Measurements from ENCODE around the gene CORO2A. TPM values are rescaled to one million over a fixed set of nuclear protein-coding genes. Genes with fewer than 3 reads are reported as not detected.

CORO2A gene
- total RNA-seq, 4 donors from 2014 or later: 0.42 to 2.7 (median 1.9) TPM

DNA sequence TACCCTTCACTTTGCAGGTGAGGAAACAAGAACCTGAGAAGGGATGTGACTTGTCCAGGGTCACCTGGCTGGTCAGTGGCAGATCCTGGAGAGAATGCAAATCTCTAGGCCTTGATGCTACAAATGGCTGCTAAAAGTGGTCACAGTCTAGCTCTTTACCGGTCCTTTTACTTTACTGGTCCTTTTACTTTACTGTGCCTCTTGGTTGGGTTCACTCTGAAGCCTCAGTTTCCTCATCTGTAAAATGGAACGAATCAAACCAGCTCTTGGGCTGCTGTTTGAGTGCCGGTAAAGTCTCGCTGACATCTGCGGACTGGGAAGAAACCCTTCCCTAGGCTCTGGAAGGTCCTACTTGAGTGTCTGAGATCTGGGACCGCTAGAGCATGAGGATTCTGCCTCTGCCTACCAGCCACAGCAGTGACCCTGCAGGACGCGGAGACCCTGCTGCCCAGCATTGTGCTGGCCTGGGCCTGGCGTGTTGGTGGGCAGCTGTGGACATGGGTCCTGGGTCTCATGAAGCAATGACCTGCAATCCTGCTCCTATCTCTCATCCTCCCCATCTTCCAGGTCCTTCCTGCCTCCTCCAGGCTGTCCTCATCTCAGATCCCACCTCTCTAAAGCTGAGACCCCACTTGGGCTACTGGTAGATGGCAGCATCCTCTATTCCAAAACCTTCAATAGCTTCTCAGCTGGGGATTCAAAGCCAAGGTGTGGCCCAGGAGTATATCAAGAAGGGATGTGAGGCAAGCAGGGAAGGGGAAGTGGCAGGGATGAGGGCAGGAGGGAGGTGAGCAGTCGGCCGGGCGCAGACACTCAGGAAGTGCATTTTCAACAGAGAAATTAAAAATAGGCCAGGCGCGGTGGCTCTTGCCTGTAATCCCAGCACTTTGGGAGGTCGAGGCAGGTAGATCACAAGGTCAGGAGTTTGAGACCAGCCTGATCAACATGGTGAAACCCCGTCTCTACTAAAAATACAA lies 13.3 kb downstream of the CORO2A start:
- Histone ChIP-seq H3K9me3 (no peaks in the 10 kb centered on the region), H3K27me3 (peaks cover 0 to 5% (median 0%) of the 10 kb centered on the region in 4 donors), H3K27ac (replicated peaks in 1 of 4) (no peak overlapping the region), H3K4me3 (no peak overlapping the region), H3K4me1 (no peaks in the 10 kb centered on the region), H3K36me3 (no peaks in the 10 kb centered on the region)
- no peak for DNase-seq (ENCODE audit: extremely low spot score)
- intact Hi-C loops (cut with DNase I): no loop called here
- WGBS: 84% methylated on average over 14 of the region's 16 CpGs
- no peak for TF ChIP-seq EP300 (IDR thresholded peaks at IDR 0.05)
- no peak for TF ChIP-seq POLR2AphosphoS5 (IDR thresholded peaks at IDR 0.05)
- TF ChIP-seq, protein P1, sequence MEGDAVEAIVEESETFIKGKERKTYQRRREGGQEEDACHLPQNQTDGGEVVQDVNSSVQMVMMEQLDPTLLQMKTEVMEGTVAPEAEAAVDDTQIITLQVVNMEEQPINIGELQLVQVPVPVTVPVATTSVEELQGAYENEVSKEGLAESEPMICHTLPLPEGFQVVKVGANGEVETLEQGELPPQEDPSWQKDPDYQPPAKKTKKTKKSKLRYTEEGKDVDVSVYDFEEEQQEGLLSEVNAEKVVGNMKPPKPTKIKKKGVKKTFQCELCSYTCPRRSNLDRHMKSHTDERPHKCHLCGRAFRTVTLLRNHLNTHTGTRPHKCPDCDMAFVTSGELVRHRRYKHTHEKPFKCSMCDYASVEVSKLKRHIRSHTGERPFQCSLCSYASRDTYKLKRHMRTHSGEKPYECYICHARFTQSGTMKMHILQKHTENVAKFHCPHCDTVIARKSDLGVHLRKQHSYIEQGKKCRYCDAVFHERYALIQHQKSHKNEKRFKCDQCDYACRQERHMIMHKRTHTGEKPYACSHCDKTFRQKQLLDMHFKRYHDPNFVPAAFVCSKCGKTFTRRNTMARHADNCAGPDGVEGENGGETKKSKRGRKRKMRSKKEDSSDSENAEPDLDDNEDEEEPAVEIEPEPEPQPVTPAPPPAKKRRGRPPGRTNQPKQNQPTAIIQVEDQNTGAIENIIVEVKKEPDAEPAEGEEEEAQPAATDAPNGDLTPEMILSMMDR (IDR thresholded peaks at IDR 0.05): no peak
- no peak for TF ChIP-seq POLR2A (IDR thresholded peaks at IDR 0.05; ENCODE audit: low read depth)

DNA sequence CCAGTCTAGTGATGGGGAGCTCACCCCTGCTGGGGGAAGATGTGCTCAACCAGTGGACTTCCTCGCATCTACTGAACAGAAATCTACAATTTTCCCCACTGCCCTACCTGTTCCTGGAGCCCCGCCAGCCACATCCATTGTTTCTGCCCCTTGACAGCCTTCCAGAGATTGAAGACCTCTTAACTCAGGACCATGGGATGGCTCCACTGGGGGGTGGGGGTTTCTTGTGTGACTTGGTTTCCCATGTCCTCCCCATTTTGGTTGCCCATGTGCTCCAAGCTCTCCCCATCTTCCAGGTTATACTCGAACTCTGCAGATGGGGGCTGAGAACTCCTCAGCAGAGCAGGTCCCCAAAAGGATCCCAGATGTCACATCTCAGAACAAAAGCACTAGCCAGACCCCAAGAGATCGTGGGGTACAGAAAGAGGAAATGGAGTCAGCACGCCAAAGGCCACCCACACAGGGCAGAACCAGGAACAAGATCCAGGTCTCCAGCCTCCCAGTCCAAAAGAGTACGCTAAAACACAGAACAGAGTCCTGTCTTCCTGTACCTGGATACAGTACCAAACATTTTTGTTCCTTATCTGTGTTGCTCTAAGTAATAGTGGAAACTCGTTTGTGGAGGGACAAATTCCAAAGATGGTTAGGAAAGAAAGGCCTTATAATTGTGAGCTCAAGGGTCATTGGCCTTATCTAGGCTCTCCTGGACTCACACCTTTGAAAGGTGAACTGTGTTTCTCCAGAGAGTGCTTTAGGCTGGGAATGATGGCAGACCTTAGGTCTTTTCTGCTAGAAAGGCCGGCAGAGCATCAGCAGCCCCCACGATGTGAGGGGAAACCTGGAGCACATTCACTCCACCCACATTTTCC lies 15.8 kb downstream of the CORO2A start:
- Histone ChIP-seq H3K4me3 (no peak overlapping the region), H3K9me3 (no peaks in the 10 kb centered on the region), H3K27ac (replicated peaks in 1 of 4) (no peak overlapping the region), H3K4me1 (no peaks in the 10 kb centered on the region), H3K27me3 (peaks cover 0 to 5% (median 0%) of the 10 kb centered on the region in 4 donors), H3K36me3 (no peaks in the 10 kb centered on the region)
- no peak for DNase-seq (ENCODE audit: extremely low spot score)
- WGBS: 75% methylated on average over 9 of the region's 9 CpGs
- TF ChIP-seq POLR2A (IDR thresholded peaks at IDR 0.05; ENCODE audit: low read depth) (no peak), EP300 (IDR thresholded peaks at IDR 0.05) (no peak), POLR2AphosphoS5 (IDR thresholded peaks at IDR 0.05) (no peak)
- TF ChIP-seq, protein P1 (IDR thresholded peaks at IDR 0.05): no peak
- intact Hi-C loops (cut with DNase I): no loop called here

DNA sequence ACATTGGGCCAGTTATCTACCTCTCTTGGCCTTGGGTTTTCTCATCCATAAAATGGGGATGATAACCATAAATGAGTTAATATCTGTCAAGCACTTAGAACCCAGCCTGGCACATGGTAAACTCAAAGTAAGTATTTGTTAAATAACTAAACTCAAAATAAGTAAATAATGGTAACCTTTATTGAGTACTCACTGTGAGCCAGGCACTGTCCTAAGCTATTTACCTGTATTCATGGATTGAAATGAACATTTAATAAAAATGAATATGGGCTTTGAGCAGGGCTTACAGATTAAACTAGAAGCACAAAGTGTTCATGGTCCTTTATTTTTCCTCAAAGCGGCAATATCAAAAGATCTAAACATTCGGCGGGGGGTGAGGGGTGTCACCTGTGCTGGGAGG lies 16.7 kb downstream of the CORO2A start:
- peaks cover 0 to 6% (median 0%) of the 10 kb centered on the region in 4 donors for H3K27me3 ChIP-seq
- H3K36me3 ChIP-seq: no peaks in the 10 kb centered on the region
- no peak overlapping the region for H3K4me3 ChIP-seq
- no peaks in the 10 kb centered on the region for H3K4me1 ChIP-seq
- no peak overlapping the region for H3K27ac ChIP-seq (replicated peaks in 1 of 4)
- H3K9me3 ChIP-seq: no peaks in the 10 kb centered on the region
- no peak for TF ChIP-seq POLR2A (IDR thresholded peaks at IDR 0.05; ENCODE audit: low read depth)
- no peak for TF ChIP-seq POLR2AphosphoS5 (IDR thresholded peaks at IDR 0.05)
- TF ChIP-seq EP300 (IDR thresholded peaks at IDR 0.05): no peak
- TF ChIP-seq, protein P1 (IDR thresholded peaks at IDR 0.05): no peak
- intact Hi-C loops (cut with DNase I): no loop called here
- WGBS: 89% methylated on average over 3 of the region's 3 CpGs
- no peak for DNase-seq (ENCODE audit: extremely low spot score)

DNA sequence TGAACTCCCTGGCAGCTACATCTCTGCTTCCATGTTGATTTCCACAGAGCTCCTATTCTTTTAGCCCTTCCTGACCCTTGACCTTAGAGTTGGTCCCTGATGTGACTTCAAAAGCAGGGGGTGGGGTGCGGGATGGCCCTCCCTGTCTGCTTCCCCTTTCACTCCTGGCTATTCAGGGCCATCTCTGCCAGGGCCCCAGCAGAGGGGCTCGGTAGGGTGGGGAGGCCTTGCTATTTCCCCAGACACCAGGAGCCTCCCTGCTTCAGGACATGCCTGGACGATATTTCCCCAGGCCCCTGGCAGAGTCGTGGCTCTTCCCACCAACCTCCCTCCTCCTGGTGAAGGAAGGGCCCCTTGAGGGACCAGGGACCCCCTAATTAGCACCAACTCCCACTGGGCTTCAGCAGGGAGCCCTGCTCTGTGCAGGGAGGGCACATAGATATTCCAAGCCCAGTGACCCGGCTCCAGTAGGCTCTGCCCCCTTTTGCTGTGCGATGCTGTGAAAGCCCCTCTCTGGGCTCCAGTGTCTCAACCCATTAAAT lies 17.3 kb downstream of the CORO2A start:
- Histone ChIP-seq H3K4me3 (no peak overlapping the region), H3K27me3 (peaks cover 0 to 4% (median 0%) of the 10 kb centered on the region in 4 donors), H3K36me3 (no peaks in the 10 kb centered on the region), H3K27ac (replicated peaks in 1 of 4) (peak overlapping the region in 1 of 4 donors; percentile 34), H3K9me3 (no peaks in the 10 kb centered on the region), H3K4me1 (no peaks in the 10 kb centered on the region)
- intact Hi-C loops (cut with DNase I): no loop called here
- no peak for DNase-seq (ENCODE audit: extremely low spot score)
- 59% methylated on average over 5 of the region's 6 CpGs for WGBS
- TF ChIP-seq, protein P1 (IDR thresholded peaks at IDR 0.05): no peak
- TF ChIP-seq POLR2A (IDR thresholded peaks at IDR 0.05; ENCODE audit: low read depth) (no peak), EP300 (IDR thresholded peaks at IDR 0.05) (no peak), POLR2AphosphoS5 (IDR thresholded peaks at IDR 0.05) (no peak)

Data from esophagus muscularis mucosa (tissue), 4 donors.